SK-N-SH (cell line): ENCODE data around the gene DUSP15. TPM values are rescaled to one million over a fixed set of nuclear protein-coding genes. Genes with fewer than 3 reads are reported as not detected.
A peak's percentile ranks its signal among the peaks of the same experiment; 100 is the strongest.

Experiments used
- CTCF ChIA-PET: fragments of 300-600, 350-600 bp; formaldehyde crosslinking; extraction: SDS; loops from one replicate; lab custom pipeline; 2021; lab: Yijun Ruan, JAX
- POLR2A ChIA-PET: fragments of 350-600 bp; sonication (Branson Sonifier 250); formaldehyde crosslinking; extraction: SDS; loops from one replicate; lab custom pipeline; 2020; ENCODE audit warnings: antibody characterized with exemption, inconsistent platforms; lab: Yijun Ruan, JAX
- DNase-seq: peaks from one replicate; pipeline ENCODE4 v3.0.0; 2012
- H2AFZ ChIP-seq: fragments of 200-600 bp; sonication (generic); 2 replicates; pipeline ENCODE4 v1.8.1; 2016; ENCODE audit warnings: antibody characterized with exemption, mild to moderate bottlenecking, low read depth
- H3F3A ChIP-seq: fragments of 200-600 bp; sonication (generic); replicated peaks from 2 replicates; pipeline ENCODE3; 2016; ENCODE audit warnings: antibody characterized with exemption, mild to moderate bottlenecking; ENCODE audit not compliant: insufficient read depth
- H3K27ac ChIP-seq, 2 experiments: fragments of 200-500 bp in 1 of 2; fragments of 200-600 bp in 1 of 2; sonication (Bioruptor generic) in 1 of 2; sonication (generic), shearing (Covaris generic) in 1 of 2; 2 replicates each; pipeline versions ENCODE4 v1.5.1 to v1.6.1; 2014 to 2016; ENCODE audit warnings: low read depth in 2 of 2, inconsistent platforms in 1 of 2, low read length in 1 of 2, mild to moderate bottlenecking in 1 of 2, mixed read lengths in 1 of 2
- H3K27me3 ChIP-seq: fragments of 200-600 bp; sonication (generic), shearing (Covaris generic); 2 replicates; pipeline ENCODE4 v1.6.1; 2016; ENCODE audit warnings: mixed run types; ENCODE audit not compliant: insufficient read depth
- H3K36me3 ChIP-seq, 2 experiments: fragments of 200-500 bp in 1 of 2; fragments of 200-600 bp in 1 of 2; sonication (Bioruptor generic) in 1 of 2; sonication (generic) in 1 of 2; replicated peaks in 1 of 2; 2 replicates each; pipeline versions ENCODE3 to v1.5.1; 2014 to 2016; ENCODE audit warnings: low read length in 1 of 2, mild to moderate bottlenecking in 1 of 2; ENCODE audit not compliant: insufficient read depth in 2 of 2, control insufficient read depth in 1 of 2
- H3K4me1 ChIP-seq, 2 experiments: fragments of 200-500 bp in 1 of 2; fragments of 200-600 bp in 1 of 2; sonication (Bioruptor generic) in 1 of 2; sonication (generic), shearing (Covaris generic) in 1 of 2; 2 replicates each; pipeline versions ENCODE4 v1.5.1 to v1.6.1; 2014 to 2016; ENCODE audit warnings: low read depth in 1 of 2, low read length in 1 of 2, mixed run types in 1 of 2; ENCODE audit not compliant: insufficient read depth in 2 of 2, control insufficient read depth in 1 of 2
- H3K4me2 ChIP-seq: fragments of 200-600 bp; sonication (generic), shearing (Covaris generic); 2 replicates; pipeline ENCODE4 v1.6.1; 2017; ENCODE audit warnings: mixed run types
- H3K4me3 ChIP-seq, 2 experiments: fragments of 200-500 bp in 1 of 2; fragments of 200-600 bp in 1 of 2; sonication (Bioruptor generic) in 1 of 2; sonication (generic), shearing (Covaris generic) in 1 of 2; 2 replicates each; pipeline versions ENCODE4 v1.5.1 to v1.8.1; 2014 to 2016; ENCODE audit warnings: low read depth in 2 of 2, inconsistent platforms in 1 of 2, low read length in 1 of 2, mild to moderate bottlenecking in 1 of 2, mixed read lengths in 1 of 2, moderate library complexity in 1 of 2
- H3K79me2 ChIP-seq: fragments of 200-600 bp; sonication (generic); 2 replicates; pipeline ENCODE4 v1.8.1; 2017; ENCODE audit warnings: mild to moderate bottlenecking; ENCODE audit not compliant: insufficient read depth
- H3K9ac ChIP-seq: fragments of 200-600 bp; sonication (generic); 2 replicates; pipeline ENCODE4 v1.6.1; 2017; ENCODE audit warnings: mixed run types
- H3K9me2 ChIP-seq: fragments of 200-600 bp; sonication (generic); 2 replicates; pipeline ENCODE4 v1.6.1; 2017; ENCODE audit warnings: mixed run types
- H3K9me3 ChIP-seq: fragments of 200-600 bp; sonication (generic); 2 replicates; pipeline ENCODE4 v1.6.1; 2017; ENCODE audit warnings: mixed run types, mild to moderate bottlenecking, moderate library complexity
- H4K20me1 ChIP-seq: fragments of 200-600 bp; sonication (generic); 2 replicates; pipeline ENCODE4 v1.6.1; 2017; ENCODE audit warnings: mild to moderate bottlenecking, mixed run types; ENCODE audit not compliant: insufficient read depth
- CHD2 ChIP-seq: fragments of 150-350 bp; IDR thresholded peaks from 2 replicates; pipeline ENCODE4 v1.6.1; 2018; ENCODE audit warnings: low read length; ENCODE audit not compliant: partially characterized antibody
- NRF1 ChIP-seq: IDR thresholded peaks from 2 replicates; pipeline ENCODE4 v1.6.1; 2012; ENCODE audit warnings: low read depth, mild to moderate bottlenecking, low read length
- PBX3 ChIP-seq: IDR thresholded peaks from 2 replicates; pipeline ENCODE4; 2012
- POLR2AphosphoS5 ChIP-seq: IDR thresholded peaks from 2 replicates; pipeline ENCODE4 v1.6.1; 2012; ENCODE audit warnings: low read depth, low read length
- RAD21 ChIP-seq: IDR thresholded peaks from 2 replicates; pipeline ENCODE4 v1.6.1; 2012; ENCODE audit warnings: mild to moderate bottlenecking, low read length
- RCOR1 ChIP-seq: fragments of 150-350 bp; IDR thresholded peaks from 2 replicates; pipeline ENCODE4 v1.6.1; 2017; ENCODE audit warnings: antibody characterized with exemption, low read length
- SMC3 ChIP-seq: IDR thresholded peaks from 2 replicates; pipeline ENCODE4 v1.6.1; 2012; ENCODE audit warnings: low read depth, low read length, improper control_type of control experiment
- TCF12 ChIP-seq: IDR thresholded peaks from 2 replicates; pipeline ENCODE4 v1.4.0; 2012
- WGBS: methylation state at CpG from one replicate; pipeline ENCODE4 v1.1.6; 2017; ENCODE audit warnings: low lambda C conversion rate; 5-methylcytosine and 5-hydroxymethylcytosine counted together
- polyA plus RNA-seq, 3 experiments: library from polyadenylated mRNA; depleted of rRNA; stranded (reverse); fragments of >200 nt; gene quantifications; 2 replicates each; pipeline ENCODE4 v1.2.3, GENCODE V29; 2012
- TF ChIP-seq, protein P1 (sequence below): fragments of 200-600 bp; sonication (generic); IDR thresholded peaks from 2 replicates; pipeline ENCODE4 v1.6.1; 2017; ENCODE audit warnings: antibody characterized with exemption, mild to moderate bottlenecking, moderate library complexity
- TF ChIP-seq, protein P2 (sequence below): IDR thresholded peaks from 2 replicates; pipeline ENCODE4 v1.4.0; 2012; ENCODE audit warnings: low read depth, borderline replicate concordance
- TF ChIP-seq, protein P3 (sequence below): IDR thresholded peaks from 2 replicates; pipeline ENCODE4 v1.6.1; 2012; ENCODE audit warnings: mild to moderate bottlenecking, low read depth, low read length, moderate library complexity

DUSP15 gene
- polyA plus RNA-seq, 1 of the 3 experiments (the other 2 are of a cell fraction): 5.4 TPM

GRCh38 chr20:31822421-31823330, 47.7 kb downstream of the DUSP15 start:
- Histone ChIP-seq H3K36me3 (no peaks in the 10 kb centered on the region), H3K27me3 (no peaks in the 10 kb centered on the region), H3K4me2 (peak overlapping the region; percentile 60; the same call in 1 of the 2 replicates), H3K4me1 (peaks cover 0 to 8% of the 10 kb centered on the region in 2 experiments; a peak in 1 of 4 replicates), H3K4me3 (peak overlapping the region; percentile 41 to 70), H3K79me2 (no peaks in the 10 kb centered on the region), H3K9me2 (no peaks in the 10 kb centered on the region), H2AFZ (no peak overlapping the region), H3K9ac (no peak overlapping the region), H3K27ac (peak overlapping the region in 1 of 2 experiments; percentile 66; a peak in 2 of 4 replicates), H3K9me3 (no peaks in the 10 kb centered on the region), H3F3A (peaks cover 11% of the 10 kb centered on the region), H4K20me1 (no peaks in the 10 kb centered on the region)
- 4% methylated on average over 25 of the region's 29 CpGs for WGBS
- peak; percentile 94 for DNase-seq
- POLR2A ChIA-PET: no interaction called here
- TF ChIP-seq, protein P1, sequence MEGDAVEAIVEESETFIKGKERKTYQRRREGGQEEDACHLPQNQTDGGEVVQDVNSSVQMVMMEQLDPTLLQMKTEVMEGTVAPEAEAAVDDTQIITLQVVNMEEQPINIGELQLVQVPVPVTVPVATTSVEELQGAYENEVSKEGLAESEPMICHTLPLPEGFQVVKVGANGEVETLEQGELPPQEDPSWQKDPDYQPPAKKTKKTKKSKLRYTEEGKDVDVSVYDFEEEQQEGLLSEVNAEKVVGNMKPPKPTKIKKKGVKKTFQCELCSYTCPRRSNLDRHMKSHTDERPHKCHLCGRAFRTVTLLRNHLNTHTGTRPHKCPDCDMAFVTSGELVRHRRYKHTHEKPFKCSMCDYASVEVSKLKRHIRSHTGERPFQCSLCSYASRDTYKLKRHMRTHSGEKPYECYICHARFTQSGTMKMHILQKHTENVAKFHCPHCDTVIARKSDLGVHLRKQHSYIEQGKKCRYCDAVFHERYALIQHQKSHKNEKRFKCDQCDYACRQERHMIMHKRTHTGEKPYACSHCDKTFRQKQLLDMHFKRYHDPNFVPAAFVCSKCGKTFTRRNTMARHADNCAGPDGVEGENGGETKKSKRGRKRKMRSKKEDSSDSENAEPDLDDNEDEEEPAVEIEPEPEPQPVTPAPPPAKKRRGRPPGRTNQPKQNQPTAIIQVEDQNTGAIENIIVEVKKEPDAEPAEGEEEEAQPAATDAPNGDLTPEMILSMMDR: peak; percentile 98
- TF ChIP-seq NRF1: no peak
- no peak for TF ChIP-seq POLR2AphosphoS5
- peak; percentile 84 for TF ChIP-seq PBX3
- TF ChIP-seq, protein P2, sequence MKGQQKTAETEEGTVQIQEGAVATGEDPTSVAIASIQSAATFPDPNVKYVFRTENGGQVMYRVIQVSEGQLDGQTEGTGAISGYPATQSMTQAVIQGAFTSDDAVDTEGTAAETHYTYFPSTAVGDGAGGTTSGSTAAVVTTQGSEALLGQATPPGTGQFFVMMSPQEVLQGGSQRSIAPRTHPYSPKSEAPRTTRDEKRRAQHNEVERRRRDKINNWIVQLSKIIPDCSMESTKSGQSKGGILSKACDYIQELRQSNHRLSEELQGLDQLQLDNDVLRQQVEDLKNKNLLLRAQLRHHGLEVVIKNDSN: no peak
- TF ChIP-seq TCF12: peak; percentile 31; the same call in 1 of the 2 replicates
- peak; percentile 68 for TF ChIP-seq CHD2
- TF ChIP-seq, protein P3, sequence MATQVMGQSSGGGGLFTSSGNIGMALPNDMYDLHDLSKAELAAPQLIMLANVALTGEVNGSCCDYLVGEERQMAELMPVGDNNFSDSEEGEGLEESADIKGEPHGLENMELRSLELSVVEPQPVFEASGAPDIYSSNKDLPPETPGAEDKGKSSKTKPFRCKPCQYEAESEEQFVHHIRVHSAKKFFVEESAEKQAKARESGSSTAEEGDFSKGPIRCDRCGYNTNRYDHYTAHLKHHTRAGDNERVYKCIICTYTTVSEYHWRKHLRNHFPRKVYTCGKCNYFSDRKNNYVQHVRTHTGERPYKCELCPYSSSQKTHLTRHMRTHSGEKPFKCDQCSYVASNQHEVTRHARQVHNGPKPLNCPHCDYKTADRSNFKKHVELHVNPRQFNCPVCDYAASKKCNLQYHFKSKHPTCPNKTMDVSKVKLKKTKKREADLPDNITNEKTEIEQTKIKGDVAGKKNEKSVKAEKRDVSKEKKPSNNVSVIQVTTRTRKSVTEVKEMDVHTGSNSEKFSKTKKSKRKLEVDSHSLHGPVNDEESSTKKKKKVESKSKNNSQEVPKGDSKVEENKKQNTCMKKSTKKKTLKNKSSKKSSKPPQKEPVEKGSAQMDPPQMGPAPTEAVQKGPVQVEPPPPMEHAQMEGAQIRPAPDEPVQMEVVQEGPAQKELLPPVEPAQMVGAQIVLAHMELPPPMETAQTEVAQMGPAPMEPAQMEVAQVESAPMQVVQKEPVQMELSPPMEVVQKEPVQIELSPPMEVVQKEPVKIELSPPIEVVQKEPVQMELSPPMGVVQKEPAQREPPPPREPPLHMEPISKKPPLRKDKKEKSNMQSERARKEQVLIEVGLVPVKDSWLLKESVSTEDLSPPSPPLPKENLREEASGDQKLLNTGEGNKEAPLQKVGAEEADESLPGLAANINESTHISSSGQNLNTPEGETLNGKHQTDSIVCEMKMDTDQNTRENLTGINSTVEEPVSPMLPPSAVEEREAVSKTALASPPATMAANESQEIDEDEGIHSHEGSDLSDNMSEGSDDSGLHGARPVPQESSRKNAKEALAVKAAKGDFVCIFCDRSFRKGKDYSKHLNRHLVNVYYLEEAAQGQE: no peak
- TF ChIP-seq RCOR1: peak; percentile 48; the same call in 1 of the 2 replicates
- peak; percentile 90 for TF ChIP-seq SMC3
- TF ChIP-seq RAD21: peak; percentile 96
- CTCF ChIA-PET: interaction anchor here (0.6 to 7.6 kb wide), 64 partner anchors 9 to 830 kb away, joined by 3 to 174 read pairs (median 4); partner anchors contain the start of genes BCL2L1, FOXS1, PDRG1 and TM9SF4
